ENCODE data around the gene LARGE2. TPM values are rescaled to one million over a fixed set of nuclear protein-coding genes. Genes with fewer than 3 reads are reported as not detected.

Gene LARGE2
- total RNA-seq, 1 donor from 2014 or later, result 6.6 TPM

DNA sequence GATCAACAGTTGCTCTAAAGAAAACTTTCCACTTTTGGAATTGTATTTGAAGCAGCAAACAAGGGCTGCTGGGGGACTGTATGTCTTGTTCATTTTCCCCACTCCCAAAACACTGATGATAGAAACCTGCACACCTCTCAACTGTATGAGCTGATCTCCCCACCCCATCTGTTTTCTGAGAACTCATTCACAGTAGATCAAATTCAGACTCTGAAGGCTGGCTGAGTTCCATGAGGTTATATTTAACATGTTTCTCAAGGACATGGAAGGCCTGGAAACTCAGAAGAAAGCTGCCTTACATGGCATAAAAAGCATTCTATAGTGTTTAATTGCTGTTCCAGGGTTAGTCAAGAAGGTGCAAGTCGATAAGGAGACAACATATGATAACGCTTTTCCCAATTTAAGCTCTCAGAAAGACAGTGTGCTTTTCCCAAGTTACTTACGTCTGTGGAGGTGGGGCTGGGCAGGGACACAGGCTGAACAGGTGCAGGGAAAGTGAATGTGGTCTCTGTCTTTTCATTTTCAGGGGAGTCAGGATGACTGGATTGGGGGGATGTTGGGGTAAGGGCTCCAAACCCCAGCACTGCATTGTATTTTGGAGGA lies 23.0 kb downstream of the LARGE2 start:
- no peak overlapping the region for H3K4me3 ChIP-seq
- no peak for DNase-seq (ENCODE audit: extremely low spot score in 2 of 2)
- intact Hi-C loops (cut with DNase I), result no loop called here
- H3K36me3 ChIP-seq, result peaks cover 0 to 62% of the 10 kb centered on the region in 2 donors
- H3K4me1 ChIP-seq, result no peaks in the 10 kb centered on the region
- TF ChIP-seq POLR2AphosphoS5 (IDR thresholded peaks at IDR 0.05; ENCODE audit: insufficient read depth in 1 of 2, low read depth in 1 of 2) (no peak), POLR2A (IDR thresholded peaks at IDR 0.05) (no peak)
- TF ChIP-seq, protein P1, sequence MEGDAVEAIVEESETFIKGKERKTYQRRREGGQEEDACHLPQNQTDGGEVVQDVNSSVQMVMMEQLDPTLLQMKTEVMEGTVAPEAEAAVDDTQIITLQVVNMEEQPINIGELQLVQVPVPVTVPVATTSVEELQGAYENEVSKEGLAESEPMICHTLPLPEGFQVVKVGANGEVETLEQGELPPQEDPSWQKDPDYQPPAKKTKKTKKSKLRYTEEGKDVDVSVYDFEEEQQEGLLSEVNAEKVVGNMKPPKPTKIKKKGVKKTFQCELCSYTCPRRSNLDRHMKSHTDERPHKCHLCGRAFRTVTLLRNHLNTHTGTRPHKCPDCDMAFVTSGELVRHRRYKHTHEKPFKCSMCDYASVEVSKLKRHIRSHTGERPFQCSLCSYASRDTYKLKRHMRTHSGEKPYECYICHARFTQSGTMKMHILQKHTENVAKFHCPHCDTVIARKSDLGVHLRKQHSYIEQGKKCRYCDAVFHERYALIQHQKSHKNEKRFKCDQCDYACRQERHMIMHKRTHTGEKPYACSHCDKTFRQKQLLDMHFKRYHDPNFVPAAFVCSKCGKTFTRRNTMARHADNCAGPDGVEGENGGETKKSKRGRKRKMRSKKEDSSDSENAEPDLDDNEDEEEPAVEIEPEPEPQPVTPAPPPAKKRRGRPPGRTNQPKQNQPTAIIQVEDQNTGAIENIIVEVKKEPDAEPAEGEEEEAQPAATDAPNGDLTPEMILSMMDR (IDR thresholded peaks at IDR 0.05), result no peak
- no peaks in the 10 kb centered on the region for H3K27me3 ChIP-seq
- H3K27ac ChIP-seq, result no peak overlapping the region
- H3K9me3 ChIP-seq, result no peaks in the 10 kb centered on the region

DNA sequence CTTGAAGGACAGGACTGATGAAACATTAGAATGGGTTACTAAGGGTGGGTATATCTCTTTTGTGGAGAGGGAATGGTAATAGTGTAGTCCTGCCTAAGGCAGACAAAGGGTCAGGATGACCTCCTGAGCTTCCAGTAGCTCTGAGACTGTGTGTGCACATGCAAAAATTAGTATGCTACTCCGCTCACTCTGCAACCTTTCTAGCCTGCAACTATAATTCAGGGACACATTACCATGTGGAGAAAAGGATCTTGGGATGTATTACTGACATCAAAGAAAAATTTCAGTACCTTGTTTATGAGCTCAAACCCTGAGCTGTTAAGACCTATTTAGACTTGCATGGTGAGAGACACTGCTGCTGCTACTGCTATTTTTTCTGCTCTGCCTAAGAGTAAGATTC lies 25.4 kb downstream of the LARGE2 start:
- intact Hi-C loops (cut with DNase I), result no loop called here
- Histone ChIP-seq H3K36me3 (peaks cover 0 to 74% of the 10 kb centered on the region in 2 donors), H3K27ac (no peak overlapping the region), H3K27me3 (no peaks in the 10 kb centered on the region), H3K9me3 (no peaks in the 10 kb centered on the region), H3K4me1 (no peaks in the 10 kb centered on the region), H3K4me3 (no peak overlapping the region)
- DNase-seq (ENCODE audit: extremely low spot score in 2 of 2), result no peak
- TF ChIP-seq, protein P1 (IDR thresholded peaks at IDR 0.05), result no peak
- no peak for TF ChIP-seq POLR2AphosphoS5 (IDR thresholded peaks at IDR 0.05; ENCODE audit: insufficient read depth in 1 of 2, low read depth in 1 of 2)
- TF ChIP-seq POLR2A (IDR thresholded peaks at IDR 0.05), result no peak

DNA sequence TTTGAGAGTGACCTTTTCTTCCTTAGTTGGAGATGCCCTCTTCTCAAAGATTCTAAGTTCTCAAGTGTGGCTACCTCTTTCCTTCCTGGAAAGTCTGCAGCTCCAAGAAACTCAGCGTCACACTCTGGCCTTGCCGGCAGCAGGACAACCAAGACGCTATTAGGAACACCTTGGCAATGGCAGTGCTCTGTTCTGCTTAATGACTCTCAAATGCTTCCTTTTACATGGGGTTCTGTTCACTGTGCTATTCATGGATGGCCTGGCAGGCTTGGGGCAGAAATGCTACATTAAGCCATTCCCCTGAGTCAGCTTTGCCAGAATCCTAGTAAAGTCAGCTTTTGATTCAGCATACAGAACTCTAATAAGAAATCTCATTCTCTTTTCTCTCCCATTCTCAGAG lies 25.9 kb downstream of the LARGE2 start:
- DNase-seq (ENCODE audit: extremely low spot score in 2 of 2), result no peak

DNA sequence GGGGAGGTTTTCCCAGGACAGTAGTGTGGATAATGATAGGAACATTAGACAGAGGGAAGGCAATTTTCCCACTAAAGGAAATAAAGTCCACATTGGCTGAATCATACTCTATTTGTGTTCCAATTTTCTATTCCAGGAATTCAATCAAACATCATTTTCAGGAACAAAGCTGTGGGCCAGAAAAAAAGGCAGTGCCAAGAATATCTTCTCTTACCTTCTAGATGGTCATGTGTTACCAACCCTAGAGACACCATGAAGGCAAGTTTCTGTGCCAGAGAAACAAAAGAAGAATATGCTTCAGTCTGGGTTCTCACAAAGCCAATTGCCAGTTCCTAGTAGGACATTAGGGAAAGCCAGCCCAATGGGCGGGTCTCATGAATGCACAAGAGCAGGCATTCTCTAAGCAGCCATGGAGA lies 27.5 kb downstream of the LARGE2 start:
- Histone ChIP-seq H3K4me3 (no peak overlapping the region), H3K4me1 (no peaks in the 10 kb centered on the region), H3K27me3 (no peaks in the 10 kb centered on the region), H3K36me3 (peaks cover 0 to 67% of the 10 kb centered on the region in 2 donors), H3K27ac (no peak overlapping the region), H3K9me3 (no peaks in the 10 kb centered on the region)
- TF ChIP-seq POLR2A (IDR thresholded peaks at IDR 0.05), result no peak
- no peak for TF ChIP-seq POLR2AphosphoS5 (IDR thresholded peaks at IDR 0.05; ENCODE audit: insufficient read depth in 1 of 2, low read depth in 1 of 2)
- TF ChIP-seq, protein P1 (IDR thresholded peaks at IDR 0.05), result no peak
- intact Hi-C loops (cut with DNase I), result no loop called here
- DNase-seq (ENCODE audit: extremely low spot score in 2 of 2), result no peak

More for the DNA sequence above, 25.9 kb downstream of the LARGE2 start:
- H3K4me3 ChIP-seq, result no peak overlapping the region
- H3K27me3 ChIP-seq, result no peaks in the 10 kb centered on the region
- peaks cover 0 to 74% of the 10 kb centered on the region in 2 donors for H3K36me3 ChIP-seq
- intact Hi-C loops (cut with DNase I), result no loop called here
- H3K9me3 ChIP-seq, result no peaks in the 10 kb centered on the region
- no peaks in the 10 kb centered on the region for H3K4me1 ChIP-seq
- H3K27ac ChIP-seq, result no peak overlapping the region
- TF ChIP-seq POLR2A (IDR thresholded peaks at IDR 0.05) (no peak), POLR2AphosphoS5 (IDR thresholded peaks at IDR 0.05; ENCODE audit: insufficient read depth in 1 of 2, low read depth in 1 of 2) (no peak)
- TF ChIP-seq, protein P1 (IDR thresholded peaks at IDR 0.05), result no peak

DNA sequence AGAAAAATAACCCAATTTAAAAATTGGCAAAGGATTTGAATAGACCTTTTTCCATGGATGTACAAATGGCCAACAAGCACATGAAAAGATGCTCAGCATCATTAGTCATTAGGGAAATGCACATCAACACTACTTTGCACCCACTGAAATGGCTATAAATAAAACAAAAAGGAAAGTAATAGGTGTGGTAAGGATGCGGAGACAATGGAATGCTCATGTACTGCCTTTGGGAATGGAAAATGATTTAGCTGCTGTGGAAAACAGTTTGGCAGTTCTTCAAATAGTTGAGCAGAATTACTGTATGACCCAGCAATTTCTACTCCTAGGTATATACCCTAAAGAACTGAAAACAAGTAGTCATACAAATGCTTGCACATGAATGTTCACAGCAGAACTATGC lies 37.4 kb downstream of the LARGE2 start:
- intact Hi-C loops (cut with DNase I), result no loop called here
- H3K4me1 ChIP-seq, result no peaks in the 10 kb centered on the region
- no peak for TF ChIP-seq POLR2AphosphoS5 (IDR thresholded peaks at IDR 0.05; ENCODE audit: insufficient read depth in 1 of 2, low read depth in 1 of 2)
- TF ChIP-seq, protein P1 (IDR thresholded peaks at IDR 0.05), result no peak
- TF ChIP-seq POLR2A (IDR thresholded peaks at IDR 0.05), result no peak
- no peak for DNase-seq (ENCODE audit: extremely low spot score in 2 of 2)
- no peaks in the 10 kb centered on the region for H3K27me3 ChIP-seq
- H3K4me3 ChIP-seq, result no peak overlapping the region
- H3K36me3 ChIP-seq, result no peaks in the 10 kb centered on the region
- no peak overlapping the region for H3K27ac ChIP-seq
- H3K9me3 ChIP-seq, result no peaks in the 10 kb centered on the region

All from vagina (tissue), 2 donors.